HG03342 (cell line): ENCODE measurements around the gene RLN3.

Source experiments
- ATAC-seq: cut with Tn5 transposase; IDR thresholded peaks from one replicate; pipeline ENCODE4 v1.9.1; 2021; ENCODE audit warnings: mild to moderate bottlenecking, moderate library complexity; ENCODE audit not compliant: unreplicated experiment

Gene RLN3

DNA sequence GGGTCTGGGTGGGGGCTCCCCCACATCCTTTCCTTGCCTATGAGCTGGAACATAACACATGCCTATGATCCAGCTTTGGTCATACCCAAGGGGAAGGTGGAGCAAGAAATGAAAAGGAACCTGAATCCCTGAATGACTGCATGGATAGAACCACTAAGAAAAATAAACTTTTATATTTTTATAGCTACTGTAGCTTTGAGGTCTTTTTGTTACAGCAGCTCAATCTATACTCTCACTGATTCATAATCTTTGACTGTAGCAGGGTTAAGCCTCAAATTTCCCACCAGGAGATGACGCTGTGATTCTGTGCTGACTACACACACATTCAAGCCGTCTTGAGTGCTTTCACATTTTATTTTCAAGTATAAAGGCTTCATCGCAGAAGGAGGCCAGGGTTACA, 25.1 kb downstream of the RLN3 start:
- ATAC-seq: no peak

DNA sequence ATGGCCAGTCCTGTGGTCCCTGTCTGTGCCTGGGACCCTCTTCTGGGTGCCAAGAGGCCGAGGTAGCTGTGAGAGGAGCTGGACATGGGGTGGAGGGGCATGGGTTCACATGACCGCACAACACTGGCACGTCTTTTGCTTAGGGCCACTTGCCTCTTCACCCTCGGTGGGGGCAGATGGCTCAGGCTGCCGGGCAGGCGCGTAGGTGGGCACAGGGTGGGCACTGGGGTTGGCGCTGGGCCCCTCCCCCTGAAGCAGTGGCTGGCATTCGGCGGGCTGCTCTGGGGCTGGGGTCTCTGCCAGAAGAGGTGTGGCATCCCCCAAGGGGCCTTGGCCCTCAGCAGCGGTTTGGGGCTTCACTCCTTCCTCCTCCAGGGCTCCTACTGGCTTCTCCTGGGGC, 25.6 kb downstream of the RLN3 start:
- no peak for ATAC-seq

DNA sequence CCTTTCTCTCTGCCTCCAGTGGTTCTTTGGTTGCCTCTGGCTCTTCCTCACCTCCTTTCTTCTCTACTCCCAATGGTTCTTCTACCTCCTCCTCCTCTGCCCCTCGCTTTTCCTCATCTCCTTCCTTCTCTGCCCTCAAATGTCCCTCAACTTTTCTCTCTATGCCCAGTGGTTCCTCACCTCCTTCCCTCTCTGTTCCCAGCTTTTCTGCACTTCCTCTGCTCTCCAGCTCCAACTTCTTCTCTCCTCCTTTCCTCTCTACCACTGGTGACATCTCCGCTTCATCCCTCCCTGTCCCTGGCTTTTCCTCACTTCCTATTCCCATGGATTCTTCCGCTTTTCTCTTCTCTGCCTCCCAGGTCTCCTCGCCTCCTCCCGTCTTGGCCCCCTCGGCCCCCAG, 26.2 kb downstream of the RLN3 start:
- no peak for ATAC-seq

DNA sequence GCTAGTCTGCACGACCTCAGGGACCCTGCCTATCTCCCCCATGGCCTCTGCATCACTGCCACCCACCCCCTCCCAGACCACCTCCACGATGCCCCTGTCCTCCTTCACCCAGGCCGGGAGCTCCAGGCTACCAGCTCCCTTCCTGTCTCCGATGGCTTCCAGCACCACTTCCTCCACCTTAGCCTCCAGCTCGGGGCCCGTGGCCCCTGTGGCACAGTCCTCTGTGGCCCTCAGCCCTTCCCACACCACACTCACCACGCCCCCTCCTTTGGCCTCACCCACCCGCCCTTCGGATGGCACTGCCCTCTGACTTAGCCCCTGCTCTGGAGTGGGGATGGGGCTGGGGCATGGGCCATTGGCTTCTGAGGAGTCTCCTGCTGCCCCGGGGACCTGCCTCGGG, 26.8 kb downstream of the RLN3 start:
- no peak for ATAC-seq

DNA sequence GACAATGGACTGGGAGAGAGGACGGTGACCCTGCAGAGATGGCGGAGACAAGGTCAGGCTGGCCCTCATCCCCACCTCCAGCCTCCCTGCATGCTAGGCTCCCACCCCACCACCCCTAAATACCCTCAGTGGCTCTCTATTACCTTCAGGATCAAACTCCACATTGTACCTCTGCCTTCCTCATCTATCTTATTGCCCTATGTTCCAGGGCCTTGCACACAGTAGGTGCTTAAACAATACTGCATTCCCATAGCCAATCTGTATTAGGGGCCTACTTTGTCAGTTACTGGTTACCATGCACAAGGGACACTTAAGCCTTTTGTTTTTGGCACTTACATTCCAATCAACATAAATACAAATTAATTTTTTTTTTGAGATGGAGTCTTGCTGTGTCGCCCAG, 27.4 kb downstream of the RLN3 start:
- no peak for ATAC-seq

DNA sequence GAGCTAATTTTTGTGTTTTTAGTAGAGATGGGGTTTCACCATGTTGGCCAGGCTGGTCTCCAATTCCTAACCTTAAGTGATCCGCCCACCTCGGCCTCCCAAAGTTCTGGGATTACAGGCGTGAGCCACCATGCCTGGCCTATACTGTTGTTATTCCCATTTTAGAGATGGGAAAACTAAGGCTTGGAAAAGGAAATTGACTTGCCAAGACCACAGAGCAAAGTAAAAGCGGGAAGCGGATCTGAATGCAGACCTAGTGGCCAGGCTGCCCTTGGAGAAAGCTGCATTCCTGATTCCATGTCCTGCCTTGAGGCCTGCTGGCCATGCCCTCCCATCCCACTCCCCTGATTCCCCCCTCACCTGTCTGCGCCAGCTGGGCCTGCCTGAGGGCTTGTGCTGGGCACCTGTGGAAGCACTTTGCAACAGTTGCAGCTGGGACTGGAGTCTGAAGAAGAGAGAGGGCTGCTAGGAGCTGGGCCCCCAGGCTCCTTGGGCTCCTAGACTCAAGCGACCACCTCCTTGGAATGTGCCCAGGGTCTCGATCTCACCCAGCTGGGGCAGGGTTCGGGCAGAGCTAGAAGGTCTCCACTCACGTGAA, 28.2 kb downstream of the RLN3 start:
- ATAC-seq: no peak

DNA sequence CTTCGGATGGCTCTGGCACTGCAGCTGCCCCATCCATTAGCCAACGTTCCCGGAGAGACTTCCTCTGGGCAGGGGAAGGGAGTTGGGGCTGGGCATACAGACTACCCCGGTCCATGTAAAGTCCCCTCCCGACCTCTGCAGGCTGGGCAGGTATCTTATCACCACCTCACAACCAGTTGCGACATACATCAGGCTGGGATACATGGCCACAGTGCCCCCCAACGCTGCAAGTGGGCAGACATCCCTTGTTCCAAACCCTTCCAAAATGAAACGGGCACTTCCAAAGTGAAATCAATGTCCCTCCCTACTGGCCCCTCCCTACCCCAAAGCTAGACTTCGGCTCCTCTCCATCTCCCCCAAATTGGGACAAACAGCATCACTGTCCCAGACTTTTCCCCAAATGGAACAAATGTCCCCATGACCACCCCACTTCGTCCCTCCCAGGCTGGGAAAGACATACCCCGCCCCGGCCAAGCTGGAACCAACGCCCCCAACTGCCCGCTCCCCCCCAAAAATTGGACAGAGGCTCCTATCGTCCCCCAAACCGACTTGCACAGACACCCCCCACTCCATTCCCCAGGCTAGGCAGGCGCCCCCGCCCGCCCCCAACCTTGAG, 28.9 kb downstream of the RLN3 start:
- ATAC-seq: no peak

DNA sequence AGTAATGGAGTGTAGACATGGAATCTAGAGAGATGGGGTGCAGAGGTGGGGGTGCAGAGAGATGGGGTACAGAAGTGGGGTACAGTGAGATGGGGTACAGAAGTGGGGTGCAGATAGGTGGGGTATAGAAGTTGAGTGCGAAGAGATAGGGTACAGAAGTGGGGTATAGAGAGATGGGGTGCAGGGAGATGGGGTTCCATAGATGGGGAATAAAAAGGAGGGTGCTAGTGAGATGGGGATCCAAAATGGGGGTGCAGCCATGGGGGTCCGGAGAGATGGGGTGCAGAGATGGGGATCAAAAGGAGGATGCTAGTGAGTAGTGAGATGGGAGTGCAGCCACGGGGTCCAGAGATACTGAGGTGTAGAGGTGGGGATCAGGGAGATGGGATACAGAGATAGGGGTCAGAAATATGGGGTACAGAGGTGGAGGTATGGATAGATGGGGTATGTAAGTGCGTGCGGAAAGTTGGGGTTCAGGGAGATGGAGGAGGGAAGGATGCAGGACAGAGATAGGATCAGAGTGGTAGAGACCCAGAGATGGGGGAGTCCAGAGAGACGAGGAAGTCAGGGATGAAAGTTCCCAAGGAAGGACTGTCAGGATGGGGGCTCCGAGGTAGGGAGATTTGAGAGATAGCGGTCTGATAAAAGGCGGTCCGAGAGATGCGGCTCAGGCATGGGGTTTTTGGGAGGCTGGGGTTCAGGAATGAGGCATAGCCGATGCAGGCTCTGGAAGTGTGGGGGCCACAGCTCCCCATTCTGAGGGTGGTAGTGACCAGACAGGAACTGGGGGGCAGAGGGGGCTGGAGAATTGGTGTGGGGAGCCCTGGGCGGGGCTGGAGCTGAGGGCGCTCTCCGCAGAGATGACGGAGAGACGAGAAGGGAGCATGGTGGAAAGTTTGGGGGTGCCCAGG, 30.5 kb downstream of the RLN3 start:
- no peak for ATAC-seq

DNA sequence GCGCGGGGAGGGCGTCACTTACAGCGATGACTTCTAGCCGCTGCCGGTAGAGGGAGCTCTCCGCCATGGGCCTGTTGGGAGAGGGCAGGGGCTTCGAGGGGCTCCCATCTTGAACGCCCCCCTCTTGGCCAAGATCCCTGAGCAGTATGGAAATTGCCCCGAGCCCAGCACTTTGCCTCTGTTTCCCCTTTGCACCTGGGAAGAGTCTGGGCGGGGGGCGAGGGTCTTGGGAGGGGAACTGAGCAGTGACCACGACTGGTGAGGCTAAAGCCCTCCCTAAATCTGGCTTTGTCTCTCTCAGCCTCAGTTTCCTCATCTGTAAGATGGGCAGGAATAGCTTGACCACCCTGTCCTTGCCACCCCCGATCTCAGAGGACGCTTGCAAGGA, 31.1 kb downstream of the RLN3 start:
- no peak for ATAC-seq

DNA sequence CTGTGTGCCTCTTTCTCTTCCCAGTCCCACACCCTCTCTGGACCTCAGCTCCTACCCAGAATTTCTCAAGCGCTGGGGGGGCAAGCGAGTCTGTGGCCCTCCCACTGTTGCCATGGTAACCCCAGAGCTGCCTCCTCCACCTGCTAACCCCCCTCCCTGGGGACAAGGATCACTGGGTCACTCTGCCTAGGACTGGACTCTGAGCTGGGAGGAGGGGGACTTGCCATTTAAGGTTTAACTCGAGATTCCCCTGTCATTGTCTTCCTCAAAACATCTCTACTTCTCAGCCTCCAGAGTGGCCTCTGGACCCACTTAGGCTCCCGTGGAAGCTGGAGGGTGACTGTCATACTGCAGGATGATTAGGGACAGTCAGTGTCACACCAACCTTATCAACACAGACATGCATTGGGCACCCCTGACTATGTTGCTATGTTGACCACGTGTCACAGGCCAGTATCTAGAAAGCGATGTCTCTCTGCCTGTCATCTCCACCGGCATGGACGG, 31.8 kb downstream of the RLN3 start:
- no peak for ATAC-seq

DNA sequence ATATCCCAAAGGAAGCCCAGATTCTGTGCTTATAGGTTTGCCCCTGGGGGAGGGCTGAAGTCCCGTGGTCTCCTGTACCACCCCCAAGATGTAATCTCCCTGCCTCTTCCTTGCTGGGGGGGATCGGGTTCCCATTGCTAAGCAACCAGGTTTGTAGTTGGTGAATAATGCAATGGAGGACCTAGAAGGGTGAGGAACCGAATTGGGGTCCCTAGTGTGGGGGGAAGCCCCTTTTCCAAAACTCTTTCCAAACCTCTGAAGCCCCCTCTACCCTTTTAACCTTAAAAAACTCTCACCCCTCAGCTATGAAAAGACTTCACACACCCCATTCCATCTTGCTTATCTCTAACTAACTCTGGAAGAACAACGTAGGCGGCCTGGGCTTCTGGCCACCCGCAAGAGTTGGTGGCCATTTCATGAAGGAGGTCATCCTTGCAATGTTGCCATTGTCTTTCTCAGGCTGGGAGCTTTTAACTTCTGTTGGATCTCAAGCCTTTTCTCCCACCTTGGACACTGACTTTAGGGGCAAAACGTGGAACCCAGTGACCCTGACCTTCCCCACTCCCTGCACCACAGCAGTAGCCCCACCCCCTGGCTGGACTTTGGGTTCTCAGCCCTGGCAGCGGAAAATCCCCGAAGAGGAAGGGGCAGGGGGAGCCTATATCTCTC, 33.3 kb downstream of the RLN3 start:
- ATAC-seq: no peak

DNA sequence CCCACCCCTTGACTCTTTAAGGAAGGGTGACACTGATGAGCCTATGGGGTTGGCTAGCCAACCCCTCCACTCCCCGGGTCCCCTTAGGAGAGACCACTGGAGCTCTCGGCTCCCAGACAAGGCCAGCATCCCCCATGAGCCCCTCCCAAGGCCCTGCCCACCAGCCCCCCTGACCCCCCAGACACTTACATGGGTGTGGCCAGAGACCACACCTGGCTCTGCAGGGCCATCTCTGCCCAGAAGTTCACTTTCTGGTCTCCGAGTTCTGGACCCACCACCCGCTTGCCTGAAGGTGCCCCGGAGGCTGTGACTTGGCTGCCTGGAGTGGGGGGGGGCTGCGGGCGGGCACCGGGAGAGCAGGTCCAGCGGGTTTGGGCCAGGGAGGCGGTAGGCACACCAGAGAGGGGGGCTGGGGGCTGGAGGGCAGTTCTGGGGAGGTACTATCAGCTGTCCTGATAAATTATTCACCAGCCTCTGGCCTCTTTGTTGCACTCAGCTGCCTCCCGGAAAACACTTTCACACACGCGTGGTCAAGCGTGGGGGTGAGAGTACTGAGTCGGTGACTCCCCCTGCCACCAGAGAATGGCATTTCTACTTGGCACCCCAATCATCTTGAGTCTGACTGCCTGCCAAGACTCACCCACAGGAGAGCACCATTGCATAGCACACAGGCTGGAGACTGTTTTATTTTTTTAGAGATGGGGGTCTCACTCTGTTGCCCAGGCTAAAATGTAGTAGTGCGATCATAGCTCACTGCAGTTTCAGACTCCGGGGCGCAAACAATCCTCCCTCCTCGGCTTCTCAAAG, 34.0 kb downstream of the RLN3 start, which contains the start of gene PALM3:
PALM3 (minus strand) TSS at position 326 of the 807 bp plus-strand sequence; CDS start at position 230, 96 bp downstream.
- ATAC-seq: no peak

DNA sequence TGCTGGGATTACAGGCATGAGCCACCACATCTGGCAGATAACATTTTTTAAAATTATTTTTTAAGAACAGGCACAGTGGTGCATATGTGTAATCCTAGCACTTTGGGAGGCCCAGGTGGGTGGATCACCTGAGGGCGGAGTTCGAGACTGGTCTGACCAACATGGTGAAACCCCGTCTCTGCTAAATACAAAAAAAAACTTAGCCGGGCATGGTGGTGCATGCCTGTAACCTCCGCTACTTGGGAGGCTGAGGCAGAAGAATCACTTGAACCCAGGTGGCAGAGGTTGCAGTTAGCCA, 34.6 kb downstream of the RLN3 start:
- no peak for ATAC-seq

DNA sequence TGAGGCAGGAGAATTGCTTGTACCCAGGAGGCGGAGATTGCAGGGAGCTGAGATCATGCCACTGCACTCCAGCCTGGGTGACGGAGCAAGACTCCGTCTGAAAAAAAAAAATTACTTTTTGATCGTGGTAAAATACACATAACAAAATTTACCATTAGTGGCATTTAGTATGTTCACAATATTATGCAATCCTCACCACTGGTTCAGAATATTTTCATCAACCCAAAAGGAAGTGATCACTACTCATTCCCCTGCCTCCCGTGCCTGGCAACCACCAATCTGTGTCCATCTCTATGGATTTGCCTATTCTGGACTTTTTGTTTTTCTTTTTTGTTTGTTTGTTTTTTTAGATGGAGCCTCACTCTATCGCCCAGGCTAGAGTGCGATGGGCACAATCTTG, 35.2 kb downstream of the RLN3 start:
- ATAC-seq: no peak

DNA sequence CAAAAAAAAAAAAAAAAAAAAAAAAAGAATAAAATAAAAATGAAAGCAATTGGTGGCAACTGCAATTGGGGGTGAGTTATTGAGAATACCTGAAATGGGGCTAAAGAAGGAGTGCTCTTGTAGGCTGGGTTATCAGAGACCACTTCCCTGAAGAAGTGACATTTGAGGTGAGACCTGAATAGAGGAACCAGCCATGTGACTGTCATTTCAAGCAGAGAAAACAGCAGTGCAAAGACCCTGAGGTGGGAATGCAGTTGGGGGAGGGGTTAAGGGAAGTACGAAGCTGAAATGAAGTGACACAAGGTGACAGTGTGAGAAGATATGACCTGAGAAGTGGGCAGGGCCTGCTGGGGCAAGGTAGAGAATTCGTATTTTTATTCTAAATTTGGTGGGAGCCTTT, 38.2 kb downstream of the RLN3 start:
- ATAC-seq: no peak

DNA sequence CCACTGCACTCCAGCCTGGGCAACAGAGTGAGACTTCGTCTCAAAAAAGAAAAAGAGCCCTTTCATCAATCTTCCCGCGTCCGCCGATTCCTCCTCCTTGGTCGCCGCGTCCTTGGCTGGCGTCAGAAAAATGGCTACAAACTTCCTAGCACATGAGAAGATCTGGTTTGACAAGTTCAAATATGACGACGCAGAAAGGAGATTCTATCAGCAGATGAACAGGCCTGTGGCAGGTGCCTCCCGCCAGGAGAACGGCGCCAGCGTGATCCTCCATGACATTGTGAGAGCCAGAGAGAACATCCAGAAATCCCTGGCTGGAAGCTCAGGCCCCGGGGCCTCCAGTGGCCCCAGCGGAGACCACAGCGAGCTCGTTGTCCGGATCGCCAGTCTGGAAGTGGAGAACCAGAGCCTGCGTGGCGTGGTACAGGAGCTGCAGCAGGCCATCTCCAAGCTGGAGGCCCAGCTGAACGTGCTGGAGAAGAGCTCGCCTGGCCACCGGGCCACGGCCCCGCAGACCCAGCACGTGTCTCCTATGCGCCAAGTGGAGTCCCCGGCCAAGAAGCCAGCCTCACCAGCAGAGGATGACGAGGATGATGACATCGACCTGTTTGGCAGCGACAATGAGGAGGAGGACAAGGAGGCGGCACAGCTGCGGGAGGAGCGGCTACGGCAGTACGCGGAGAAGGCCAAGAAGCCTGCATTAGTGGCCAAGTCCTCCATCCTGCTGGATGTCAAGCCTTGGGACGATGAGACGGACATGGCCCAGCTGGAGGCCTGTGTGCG, 42.5 kb downstream of the RLN3 start:
- ATAC-seq: no peak

DNA sequence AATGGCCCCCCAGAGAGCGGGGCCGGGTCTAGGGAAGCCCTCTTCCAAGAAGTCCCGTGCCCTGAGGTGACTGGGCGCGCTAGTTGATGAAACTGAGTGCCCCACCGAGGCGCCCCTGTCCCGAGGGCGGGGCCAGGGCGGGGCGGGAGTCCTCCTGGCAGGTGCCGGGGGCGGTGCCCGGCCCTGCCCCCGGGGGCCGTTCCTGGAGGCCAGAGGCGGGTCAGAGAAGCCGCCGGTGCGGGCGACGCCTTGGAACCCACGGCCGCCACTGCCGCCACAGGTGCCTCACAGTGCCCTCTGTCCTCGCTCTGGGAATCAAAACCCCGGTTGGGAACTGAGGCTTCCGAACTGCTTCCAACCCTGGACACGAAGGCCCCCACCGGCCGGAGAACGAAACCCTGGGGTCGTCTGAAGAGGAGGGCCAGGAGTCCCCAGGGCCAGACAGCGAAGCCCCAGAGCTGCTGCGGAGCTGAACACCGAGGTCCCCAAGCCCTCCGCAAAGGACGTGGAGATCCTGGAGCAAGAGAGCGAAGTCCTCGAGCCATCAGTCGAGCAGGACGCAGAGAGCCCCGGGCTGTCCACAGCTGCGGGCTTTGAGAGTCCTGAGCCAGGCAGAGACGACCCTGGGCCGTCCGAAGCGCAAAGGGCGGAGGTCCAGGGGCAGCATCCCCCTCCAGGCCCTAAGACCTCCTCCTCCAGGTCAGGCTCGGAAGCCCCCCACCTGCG, 44.8 kb downstream of the RLN3 start, which contains the start of gene MISP3:
MISP3 (plus strand) TSS at position 252 of the 726 bp plus-strand sequence. CDS start 524 bp downstream, outside the sequence.
- ATAC-seq: no peak

DNA sequence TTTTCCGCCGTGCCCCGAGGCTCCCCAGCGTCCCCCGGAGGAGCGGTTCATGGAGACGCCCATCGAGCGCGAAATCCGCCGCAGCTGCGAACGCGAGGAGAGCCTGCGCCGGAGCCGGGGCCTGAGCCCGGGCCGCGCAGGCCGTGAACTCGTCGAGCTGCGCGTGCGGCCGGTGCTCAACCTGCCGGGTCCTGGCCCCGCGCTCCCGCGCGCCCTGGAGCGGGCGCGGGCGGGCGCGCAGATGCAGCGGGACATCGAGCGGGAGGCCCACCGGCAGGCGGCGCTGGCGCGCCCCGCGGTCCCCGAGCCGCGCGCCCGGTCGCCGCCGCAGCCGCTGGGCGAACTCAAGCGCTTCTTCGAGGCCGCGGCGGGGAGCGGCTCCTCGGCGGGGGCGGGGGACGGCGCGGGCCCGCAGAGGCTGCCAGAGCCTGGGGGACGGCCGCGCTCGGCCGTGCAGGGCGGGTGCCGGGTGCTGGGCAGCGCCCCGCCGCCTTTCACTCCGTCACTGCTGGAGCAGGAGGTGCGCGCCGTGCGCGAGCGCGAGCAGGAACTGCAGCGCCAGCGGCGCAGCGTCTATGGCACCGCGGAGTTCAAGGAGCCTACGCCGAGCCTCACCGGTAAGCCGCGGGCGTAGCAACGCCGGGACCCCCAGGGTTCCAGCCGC, 45.4 kb downstream of the RLN3 start:
- ATAC-seq: no peak
